Stimulated activated CD4-positive, alpha-beta T cell treated with anti-CD3 and anti-CD28 coated beads, TNF-alpha, amount 100 ng/mL, for 4 hours (primary cell): ENCODE measurements around the gene CTXND2.

Experiments
- DNase-seq, 3 experiments: peaks; one replicate each; pipeline ENCODE4 v3.0.0-alpha.2; 2020; ENCODE audit warnings: low read depth in 3 of 3

CTXND2 gene

GRCh38 chr1:150961756-150962155, 74.8 kb downstream of the CTXND2 start:
- no peak for DNase-seq
